Chondrocyte (in vitro differentiated cells): ENCODE results near the gene LHX3. TPM values are rescaled to one million over a fixed set of nuclear protein-coding genes. Genes with fewer than 3 reads are reported as not detected.

Source experiments
- DNase-seq: peaks from one replicate; pipeline ENCODE4 v3.0.0; 2021; ENCODE audit warnings: mixed read lengths, low spot score
- H3K27ac Mint-ChIP-seq: one replicate; pipeline ENCODE4 v1.8.0; 2021; ENCODE audit warnings: mild to moderate bottlenecking, moderate library complexity, mixed read lengths; ENCODE audit not compliant: unreplicated experiment
- H3K27me3 Mint-ChIP-seq: 2 replicates; pipeline ENCODE4 v1.8.0; 2021; ENCODE audit warnings: low read depth, mixed read lengths
- H3K36me3 Mint-ChIP-seq: 2 replicates; pipeline ENCODE4 v1.8.0; 2021; ENCODE audit warnings: low read depth, mixed read lengths
- H3K4me1 Mint-ChIP-seq: 2 replicates; pipeline ENCODE4 v1.8.0; 2021; ENCODE audit warnings: low read depth, mild to moderate bottlenecking, mixed read lengths
- H3K4me3 Mint-ChIP-seq: one replicate; pipeline ENCODE4 v1.8.0; 2021; ENCODE audit warnings: mild to moderate bottlenecking, moderate library complexity, mixed read lengths; ENCODE audit not compliant: unreplicated experiment
- H3K9me3 Mint-ChIP-seq: 2 replicates; pipeline ENCODE4 v1.8.0; 2021; ENCODE audit warnings: low read depth, mixed read lengths
- total RNA-seq: library from RNA; stranded (reverse); gene quantifications from 3 replicates; pipeline ENCODE4 v1.2.1, GENCODE V29; 2021
- TF ChIP-seq, protein P1 (sequence below): fragments of 200-600 bp; sonication (generic); IDR thresholded peaks from 2 replicates; pipeline ENCODE4 v1.5.0; 2021; ENCODE audit warnings: antibody characterized with exemption, mild to moderate bottlenecking, moderate library complexity

LHX3 gene
- total RNA-seq, 1 donor from 2014 or later, result not detected

DNA sequence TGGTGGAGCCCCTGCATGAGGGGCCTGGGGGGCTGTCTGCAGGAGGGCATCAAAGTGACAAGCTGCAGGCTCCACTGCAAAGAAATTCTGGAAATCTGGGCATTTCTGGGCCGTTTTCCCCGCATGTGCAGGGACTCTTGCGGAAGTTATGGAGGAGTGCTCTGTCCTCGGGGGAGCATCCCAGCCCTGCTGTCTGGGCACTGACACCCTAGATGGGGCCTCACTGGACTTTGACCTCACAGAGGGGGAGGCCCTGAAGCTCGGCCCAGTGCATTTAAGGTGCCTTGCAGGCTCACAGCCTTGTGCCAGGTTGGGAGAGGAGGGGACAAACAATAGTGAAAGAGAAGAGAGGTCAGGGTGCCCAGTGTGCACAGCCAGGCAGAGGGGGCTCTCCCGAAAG lies 35.4 kb downstream of the LHX3 start:
- H3K27me3 Mint-ChIP-seq, result peaks cover 39% of the 10 kb centered on the region
- peaks cover 5% of the 10 kb centered on the region for H3K9me3 Mint-ChIP-seq
- TF ChIP-seq, protein P1, sequence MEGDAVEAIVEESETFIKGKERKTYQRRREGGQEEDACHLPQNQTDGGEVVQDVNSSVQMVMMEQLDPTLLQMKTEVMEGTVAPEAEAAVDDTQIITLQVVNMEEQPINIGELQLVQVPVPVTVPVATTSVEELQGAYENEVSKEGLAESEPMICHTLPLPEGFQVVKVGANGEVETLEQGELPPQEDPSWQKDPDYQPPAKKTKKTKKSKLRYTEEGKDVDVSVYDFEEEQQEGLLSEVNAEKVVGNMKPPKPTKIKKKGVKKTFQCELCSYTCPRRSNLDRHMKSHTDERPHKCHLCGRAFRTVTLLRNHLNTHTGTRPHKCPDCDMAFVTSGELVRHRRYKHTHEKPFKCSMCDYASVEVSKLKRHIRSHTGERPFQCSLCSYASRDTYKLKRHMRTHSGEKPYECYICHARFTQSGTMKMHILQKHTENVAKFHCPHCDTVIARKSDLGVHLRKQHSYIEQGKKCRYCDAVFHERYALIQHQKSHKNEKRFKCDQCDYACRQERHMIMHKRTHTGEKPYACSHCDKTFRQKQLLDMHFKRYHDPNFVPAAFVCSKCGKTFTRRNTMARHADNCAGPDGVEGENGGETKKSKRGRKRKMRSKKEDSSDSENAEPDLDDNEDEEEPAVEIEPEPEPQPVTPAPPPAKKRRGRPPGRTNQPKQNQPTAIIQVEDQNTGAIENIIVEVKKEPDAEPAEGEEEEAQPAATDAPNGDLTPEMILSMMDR, result no peak
- no peak for DNase-seq
- no peak overlapping the region for H3K27ac Mint-ChIP-seq
- no peaks in the 10 kb centered on the region for H3K4me1 Mint-ChIP-seq
- H3K4me3 Mint-ChIP-seq, result no peak overlapping the region
- H3K36me3 Mint-ChIP-seq, result peaks cover 3% of the 10 kb centered on the region

DNA sequence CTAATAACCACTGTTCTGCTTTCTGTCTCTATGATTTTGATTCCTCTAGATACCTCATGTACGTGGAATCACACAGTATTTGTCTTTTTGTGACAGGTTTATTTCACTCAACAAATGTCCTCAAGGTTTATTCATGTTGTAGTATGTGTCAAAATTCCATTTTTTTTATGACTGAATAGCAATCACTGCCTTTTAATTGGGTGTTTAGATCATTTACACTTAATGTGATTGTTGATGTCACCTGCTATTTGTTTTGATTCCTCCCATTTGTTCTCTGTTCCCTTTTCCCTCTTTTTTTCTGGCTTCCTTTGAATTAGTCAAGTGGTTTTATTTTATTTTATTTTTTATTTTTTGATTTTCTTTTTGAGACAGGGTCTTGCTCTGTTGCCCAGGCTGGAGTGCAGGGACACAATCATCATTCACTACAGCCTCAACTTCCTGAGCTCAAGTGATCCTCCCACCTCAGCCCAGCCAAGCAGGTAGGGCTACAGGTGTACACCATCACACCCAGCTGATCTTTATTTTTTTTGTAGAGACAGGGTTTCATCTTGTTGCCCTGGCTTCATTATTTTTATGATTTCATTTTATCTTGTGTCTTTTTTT lies 41.6 kb downstream of the LHX3 start:
- Mint-ChIP-seq H3K9me3 (peaks cover 9% of the 10 kb centered on the region), H3K27me3 (peaks cover 18% of the 10 kb centered on the region), H3K4me3 (no peak overlapping the region), H3K36me3 (peaks cover 4% of the 10 kb centered on the region), H3K27ac (no peak overlapping the region), H3K4me1 (no peaks in the 10 kb centered on the region)
- DNase-seq, result no peak
- TF ChIP-seq, protein P1, result no peak

DNA sequence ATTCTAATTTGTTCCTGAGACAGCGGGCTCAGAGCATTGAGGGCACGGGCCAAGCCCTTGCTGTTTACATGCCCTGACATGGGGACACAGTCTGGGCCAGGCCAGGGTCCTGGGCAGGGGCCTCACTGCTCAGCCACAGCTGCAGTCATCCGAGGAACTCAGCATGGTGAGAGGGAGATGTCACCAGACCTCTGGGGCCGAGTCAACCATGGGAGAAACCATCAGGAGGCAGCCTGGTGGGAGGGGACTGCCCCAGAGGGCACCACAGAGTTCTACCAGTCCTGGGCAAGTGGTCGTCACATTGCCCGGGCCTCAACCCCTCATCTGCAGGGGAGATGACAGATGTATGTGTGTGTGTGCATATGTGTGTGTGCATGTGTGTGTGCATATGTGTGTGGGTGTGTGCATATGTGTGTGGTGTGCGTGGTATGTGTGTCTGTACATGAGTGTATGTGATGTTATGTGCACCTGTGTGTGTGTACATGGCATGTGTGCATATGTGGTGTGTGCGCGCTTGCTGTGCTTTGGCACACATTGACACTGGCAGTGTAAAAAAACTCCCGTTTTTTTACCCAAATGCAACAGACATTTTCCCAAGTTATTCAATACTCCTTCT lies 43.8 kb downstream of the LHX3 start:
- Mint-ChIP-seq H3K27ac (no peak overlapping the region), H3K4me1 (peaks cover 3% of the 10 kb centered on the region), H3K4me3 (no peak overlapping the region), H3K27me3 (peaks cover 22% of the 10 kb centered on the region), H3K9me3 (peaks cover 9% of the 10 kb centered on the region), H3K36me3 (peaks cover 2% of the 10 kb centered on the region)
- TF ChIP-seq, protein P1, result no peak
- DNase-seq, result no peak

GRCh38 chr9:136160381-136160841 lies 44.5 kb downstream of the LHX3 start:
- Mint-ChIP-seq H3K9me3 (peaks cover 4% of the 10 kb centered on the region), H3K27me3 (peaks cover 24% of the 10 kb centered on the region), H3K4me1 (peaks cover 3% of the 10 kb centered on the region), H3K27ac (no peak overlapping the region), H3K4me3 (no peak overlapping the region), H3K36me3 (peaks cover 2% of the 10 kb centered on the region)
- DNase-seq, result no peak
- TF ChIP-seq, protein P1, result no peak

DNA sequence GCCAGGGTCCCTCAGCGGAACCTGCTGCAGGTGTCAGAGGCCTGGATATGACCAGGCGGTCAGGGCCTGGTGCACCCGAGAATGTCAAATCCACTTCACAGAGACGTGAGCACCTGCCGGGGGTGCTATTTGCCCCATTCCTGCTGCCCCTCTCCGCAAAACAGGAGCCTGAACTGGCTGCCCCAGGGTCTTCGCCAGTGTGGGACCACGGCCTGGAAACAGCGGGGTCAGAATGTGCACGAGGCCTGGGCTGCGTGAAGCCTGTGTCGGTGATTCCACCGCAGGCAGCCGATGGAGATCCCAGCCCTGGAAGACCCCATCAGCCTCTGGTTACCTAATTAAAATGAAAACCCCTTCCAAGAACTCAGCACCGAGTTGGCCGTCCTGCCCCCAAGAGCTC lies 45.1 kb downstream of the LHX3 start:
- TF ChIP-seq, protein P1, result no peak
- peaks cover 3% of the 10 kb centered on the region for H3K4me1 Mint-ChIP-seq
- no peak overlapping the region for H3K4me3 Mint-ChIP-seq
- H3K36me3 Mint-ChIP-seq, result peaks cover 2% of the 10 kb centered on the region
- H3K9me3 Mint-ChIP-seq, result peaks cover 4% of the 10 kb centered on the region
- H3K27me3 Mint-ChIP-seq, result peaks cover 27% of the 10 kb centered on the region
- no peak overlapping the region for H3K27ac Mint-ChIP-seq
- DNase-seq, result no peak
